ENCODE measurements around the gene CCDC61.
A peak's percentile ranks its signal among the peaks of the same experiment; 100 is the strongest.

Gene CCDC61

GRCh38 chr19:46018729-46019251 is 23.5 kb downstream of the CCDC61 start:
- H3K36me3 ChIP-seq, result no peaks in the 10 kb centered on the region
- no peak overlapping the region for H3K27ac ChIP-seq
- H3K27me3 ChIP-seq (ENCODE audit: insufficient read depth, low read depth, severe bottlenecking), result no peaks in the 10 kb centered on the region
- DNase-seq, result no peak
- H3K9me3 ChIP-seq (ENCODE audit: severe bottlenecking), result no peaks in the 10 kb centered on the region
- no peak for TF ChIP-seq CTCF (IDR thresholded peaks at IDR 0.05; ENCODE audit: low read depth, low read length)
- H3K4me3 ChIP-seq (ENCODE audit: low read depth, low read length), result no peak overlapping the region

- DNase-seq, result no peak
- TF ChIP-seq CTCF (IDR thresholded peaks at IDR 0.05; ENCODE audit: low read depth, low read length), result no peak
- Histone ChIP-seq H3K9me3 (ENCODE audit: severe bottlenecking) (no peaks in the 10 kb centered on the region), H3K4me3 (ENCODE audit: low read depth, low read length) (no peak overlapping the region), H3K27ac (no peak overlapping the region), H3K36me3 (no peaks in the 10 kb centered on the region), H3K27me3 (ENCODE audit: insufficient read depth, low read depth, severe bottlenecking) (no peaks in the 10 kb centered on the region)
These were observed 24.0 kb downstream of the CCDC61 start for GRCh38 chr19:46019270-46019669.

- Histone ChIP-seq H3K9me3 (ENCODE audit: severe bottlenecking) (peaks cover 1% of the 10 kb centered on the region), H3K4me3 (ENCODE audit: low read depth, low read length) (no peak overlapping the region), H3K27ac (no peak overlapping the region), H3K36me3 (no peaks in the 10 kb centered on the region), H3K27me3 (ENCODE audit: insufficient read depth, low read depth, severe bottlenecking) (no peaks in the 10 kb centered on the region)
- no peak for DNase-seq
- no peak for TF ChIP-seq CTCF (IDR thresholded peaks at IDR 0.05; ENCODE audit: low read depth, low read length)
These were observed 25.5 kb downstream of the CCDC61 start for GRCh38 chr19:46020819-46021125.

GRCh38 chr19:46021531-46022041 is 26.3 kb downstream of the CCDC61 start:
- peak; percentile 37 for DNase-seq

GRCh38 chr19:46022061-46022430 is 26.8 kb downstream of the CCDC61 start:
- H3K9me3 ChIP-seq (ENCODE audit: severe bottlenecking), result peaks cover 3% of the 10 kb centered on the region
- TF ChIP-seq CTCF (IDR thresholded peaks at IDR 0.05; ENCODE audit: low read depth, low read length), result no peak
- H3K27me3 ChIP-seq (ENCODE audit: insufficient read depth, low read depth, severe bottlenecking), result no peaks in the 10 kb centered on the region

More at GRCh38 chr19:46021531-46022041, 26.3 kb downstream of the CCDC61 start:
- Histone ChIP-seq H3K27me3 (ENCODE audit: insufficient read depth, low read depth, severe bottlenecking) (no peaks in the 10 kb centered on the region), H3K9me3 (ENCODE audit: severe bottlenecking) (peaks cover 3% of the 10 kb centered on the region), H3K27ac (no peak overlapping the region), H3K36me3 (no peaks in the 10 kb centered on the region), H3K4me3 (ENCODE audit: low read depth, low read length) (no peak overlapping the region)
- 0 out of 2 replicates have a peak, but pooled peaks have one; percentile 28 for TF ChIP-seq CTCF (IDR thresholded peaks at IDR 0.05; ENCODE audit: low read depth, low read length)

More at GRCh38 chr19:46022061-46022430, 26.8 kb downstream of the CCDC61 start:
- no peak for DNase-seq
- no peak overlapping the region for H3K4me3 ChIP-seq (ENCODE audit: low read depth, low read length)
- no peaks in the 10 kb centered on the region for H3K36me3 ChIP-seq
- no peak overlapping the region for H3K27ac ChIP-seq

Data from WERI-Rb-1 (cell line).